Activated CD4-positive, alpha-beta memory T cell treated with anti-CD3 and anti-CD28 coated beads for 36 hours (primary cell): ENCODE measurements around the gene VWA1. TPM values are rescaled to one million over a fixed set of nuclear protein-coding genes. Genes with fewer than 3 reads are reported as not detected.
A peak's percentile ranks its signal among the peaks of the same experiment; 100 is the strongest.
"Not testable (repeated sequence)": the region's sequence is repeated elsewhere in the genome, so short reads cannot be mapped to it uniquely, and the experiment has no call there.

ENCODE experiments used
- CTCF ChIA-PET: fragments of 350-600 bp; sonication (Branson Sonifier 250); formaldehyde crosslinking; loops from one replicate; lab custom pipeline; 2021; ENCODE audit warnings: antibody characterized with exemption, inconsistent platforms; lab: Charles Lee
- POLR2A ChIA-PET: fragments of 350-600 bp; sonication (Branson Sonifier 250); formaldehyde crosslinking; loops from one replicate; lab custom pipeline; 2021; ENCODE audit warnings: antibody characterized with exemption; lab: Charles Lee
- DNase-seq: peaks from one replicate; pipeline ENCODE4 v3.0.0-alpha.2; 2020
- H3K27ac Mint-ChIP-seq: one replicate; pipeline ENCODE4 v1.8.0; 2021; ENCODE audit warnings: mixed read lengths
- H3K27me3 Mint-ChIP-seq: one replicate; pipeline ENCODE4 v1.8.0; 2021; ENCODE audit warnings: mixed read lengths
- H3K36me3 Mint-ChIP-seq: one replicate; pipeline ENCODE4 v1.8.0; 2021; ENCODE audit warnings: mixed read lengths
- H3K4me1 Mint-ChIP-seq: one replicate; pipeline ENCODE4 v1.8.0; 2021; ENCODE audit warnings: low read depth, mixed read lengths
- H3K4me3 Mint-ChIP-seq: one replicate; pipeline ENCODE4 v1.8.0; 2021; ENCODE audit warnings: mild to moderate bottlenecking, mixed read lengths
- H3K9me3 Mint-ChIP-seq: one replicate; pipeline ENCODE4 v1.8.0; 2021; ENCODE audit warnings: mixed read lengths
- intact Hi-C: fragments of 100-400 bp; cut with micrococcal nuclease; formaldehyde crosslinking; loops from one replicate; pipeline ENCODE4 v1.15.1; 2023
- total RNA-seq, 2 experiments: library from RNA; stranded (reverse); gene quantifications; one replicate each; pipeline ENCODE4 v1.2.3, GENCODE V29; 2021

VWA1 gene
- total RNA-seq, 2 experiments from 2014 or later, result 0.69 to 0.92 TPM

DNA sequence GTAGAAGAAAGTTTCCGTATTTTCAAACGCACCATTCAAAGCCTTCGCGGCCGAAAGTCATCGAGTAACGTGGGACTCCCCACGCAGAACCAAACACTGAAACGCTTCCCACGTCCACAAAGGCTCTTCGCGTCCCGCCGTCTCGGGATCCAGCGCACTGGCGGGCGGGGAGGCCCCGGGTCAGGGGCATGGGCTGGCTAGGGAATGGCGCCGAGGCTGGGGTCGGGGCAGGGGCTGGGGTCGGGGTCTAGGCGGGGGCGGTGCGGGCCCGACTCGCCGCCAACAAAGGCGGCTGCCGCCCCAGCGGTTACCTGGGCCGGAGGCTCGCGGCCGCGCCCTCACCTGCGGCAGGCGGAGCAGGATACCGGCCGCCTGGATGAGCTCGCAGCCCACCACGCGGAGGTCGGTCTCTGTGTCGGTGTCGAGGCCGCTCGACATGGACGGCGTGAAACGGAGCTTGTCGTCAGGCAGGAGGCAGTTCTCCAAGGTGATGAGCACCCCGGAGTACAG is 36.8 kb upstream of the VWA1 start:
- Mint-ChIP-seq H3K27ac (peak overlapping the region; percentile 90), H3K36me3 (peaks cover 67% of the 10 kb centered on the region), H3K4me3 (peak overlapping the region; percentile 89), H3K4me1 (peaks cover 54% of the 10 kb centered on the region), H3K27me3 (no peaks in the 10 kb centered on the region), H3K9me3 (no peaks in the 10 kb centered on the region)
- ChIA-PET CTCF (interaction anchor here (0.6 to 4.2 kb wide), 11 partner anchors 9 to 298 kb away, joined by 3 to 21 read pairs (median 5); partner anchors contain the start of gene AURKAIP1), POLR2A (interaction anchor here (0.8 to 2.6 kb wide), 6 partner anchors 9 to 113 kb away, joined by 3 to 17 read pairs (median 4); partner anchors contain the start of genes ATAD3A, AURKAIP1 and MRPL20)
- DNase-seq, result peak; percentile 17
- intact Hi-C loops, result loop anchor here (1.0 kb wide), 2 partner anchors 9 to 23 kb away; partner anchors contain the start of genes AURKAIP1 and MRPL20

- no peaks in the 10 kb centered on the region for H3K9me3 Mint-ChIP-seq
- peaks cover 64% of the 10 kb centered on the region for H3K36me3 Mint-ChIP-seq
- peak within 1 kb of the TSS; percentile 89 for H3K4me3 Mint-ChIP-seq
- peaks cover 56% of the 10 kb centered on the region for H3K4me1 Mint-ChIP-seq
- ChIA-PET POLR2A (interaction anchor here (0.8 to 2.6 kb wide), 6 partner anchors 8 to 112 kb away, joined by 3 to 17 read pairs (median 4); partner anchors contain the start of genes ATAD3A, AURKAIP1 and MRPL20), CTCF (interaction anchor here (0.6 to 4.2 kb wide), 11 partner anchors 9 to 298 kb away, joined by 3 to 21 read pairs (median 5); partner anchors contain the start of gene AURKAIP1)
- peak; percentile 100 for DNase-seq
- no peaks in the 10 kb centered on the region for H3K27me3 Mint-ChIP-seq
- intact Hi-C loops, result loop anchor here (1.0 kb wide), 2 partner anchors 8 to 24 kb away; partner anchors contain the start of genes AURKAIP1 and MRPL20
- peak within 1 kb of the TSS; percentile 90 for H3K27ac Mint-ChIP-seq
Measured at GRCh38 chr1:1399187-1399871, 36.2 kb upstream of the VWA1 start, which contains the start of gene CCNL2. Gene CCNL2 (minus strand): TSS chr1:1399335. CDS start chr1:1399306, 29 bp downstream.

DNA sequence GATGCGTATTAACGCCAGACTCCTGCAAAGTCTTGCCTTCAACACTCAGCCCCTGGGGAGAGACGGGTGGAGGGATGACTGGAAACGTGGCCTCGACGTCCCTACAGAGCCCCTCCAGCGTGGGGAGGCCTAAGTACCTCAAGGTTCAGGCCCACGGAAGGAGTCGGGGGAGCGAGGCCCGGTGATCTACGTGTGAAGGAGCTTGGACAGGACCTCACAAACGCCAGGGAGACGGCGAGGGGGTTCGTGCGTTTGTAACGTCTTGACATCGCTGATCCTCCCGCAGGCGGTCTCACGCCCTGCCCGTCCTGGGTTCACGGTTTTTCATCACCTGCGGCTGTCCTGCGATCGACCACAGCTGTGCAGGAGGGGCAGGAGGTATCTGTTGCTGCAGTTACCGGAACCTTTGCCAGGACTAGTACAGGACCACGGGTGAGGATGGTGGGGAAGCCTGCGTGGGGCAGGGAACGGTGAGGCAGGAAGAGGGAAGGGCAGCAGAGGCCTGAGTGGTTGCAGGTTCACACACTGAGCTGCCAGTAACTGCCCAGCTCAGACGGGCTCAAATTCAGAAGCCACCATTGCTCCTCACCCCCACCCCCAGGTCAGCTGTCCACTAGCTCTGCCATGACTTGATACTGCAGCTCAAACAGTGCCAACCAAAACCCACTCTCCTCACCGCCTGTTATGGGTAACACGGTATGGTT is 35.5 kb upstream of the VWA1 start:
- Mint-ChIP-seq H3K36me3 (peaks cover 65% of the 10 kb centered on the region), H3K27me3 (no peaks in the 10 kb centered on the region), H3K4me3 (peak overlapping the region; percentile 89), H3K4me1 (peaks cover 56% of the 10 kb centered on the region), H3K9me3 (no peaks in the 10 kb centered on the region), H3K27ac (peak overlapping the region; percentile 83)
- peak; percentile 39 for DNase-seq
- CTCF ChIA-PET, result interaction anchor here (0.8 to 4.2 kb wide), 8 partner anchors 8 to 278 kb away, joined by 3 to 21 read pairs (median 9); partner anchors contain the start of gene AURKAIP1
- POLR2A ChIA-PET, result interaction anchor here (0.6 to 2.6 kb wide), 3 partner anchors 8 to 25 kb away, joined by 3 to 17 read pairs (median 16); partner anchors contain the start of genes AURKAIP1 and MRPL20
- intact Hi-C loops, result loop anchor here (1.0 to 10.0 kb wide), 3 partner anchors 7 to 105 kb away; partner anchors contain the start of genes AURKAIP1 and MRPL20

GRCh38 chr1:1400576-1401456 is 34.7 kb upstream of the VWA1 start:
- Mint-ChIP-seq H3K36me3 (peaks cover 65% of the 10 kb centered on the region), H3K27me3 (no peaks in the 10 kb centered on the region), H3K9me3 (no peaks in the 10 kb centered on the region), H3K27ac (peak overlapping the region; percentile 83), H3K4me1 (peaks cover 59% of the 10 kb centered on the region), H3K4me3 (peak overlapping the region; percentile 89)
- intact Hi-C loops, result loop anchor here (10.0 kb wide), 1 partner anchor 104 kb away; no protein-coding TSS in a partner anchor
- DNase-seq, result no peak
- POLR2A ChIA-PET, result interaction anchor here (0.6 to 2.6 kb wide), 2 partner anchors 13 to 26 kb away, joined by 3 to 16 read pairs; partner anchors contain the start of gene AURKAIP1
- CTCF ChIA-PET, result interaction anchor here (0.8 to 4.2 kb wide), 5 partner anchors 26 to 104 kb away, joined by 3 to 21 read pairs (median 20); partner anchors contain the start of gene AURKAIP1

DNA sequence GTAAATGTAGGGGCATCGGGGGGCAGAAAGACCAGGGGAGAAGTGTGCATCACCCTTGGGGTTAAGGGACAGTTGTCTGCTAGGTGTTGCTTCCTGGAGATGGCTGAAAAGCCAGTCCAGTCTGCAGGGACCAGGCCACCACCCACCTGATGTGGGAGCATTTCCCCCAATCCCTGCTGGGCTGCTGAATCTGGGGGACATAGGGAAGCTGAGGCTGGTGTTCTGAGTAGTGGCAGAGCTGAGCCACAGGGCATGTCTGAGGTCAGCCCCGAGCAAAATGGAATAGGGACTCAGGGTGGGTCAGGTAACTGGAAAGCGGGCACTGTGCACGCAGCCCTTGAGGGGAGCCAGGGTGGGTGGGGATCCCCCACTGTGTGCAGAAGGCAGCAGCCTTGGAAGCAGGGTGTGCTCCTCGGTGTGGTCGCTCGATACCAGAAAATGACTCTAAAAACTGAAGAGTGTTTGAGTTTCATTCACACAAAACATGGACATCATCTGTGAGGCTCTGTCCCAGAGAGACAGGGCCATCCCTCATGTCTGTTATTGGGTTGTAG is 34.0 kb upstream of the VWA1 start:
- Mint-ChIP-seq H3K27ac (peak overlapping the region; percentile 78), H3K4me1 (peaks cover 66% of the 10 kb centered on the region), H3K27me3 (no peaks in the 10 kb centered on the region), H3K36me3 (peaks cover 72% of the 10 kb centered on the region), H3K4me3 (peak overlapping the region; percentile 89), H3K9me3 (no peaks in the 10 kb centered on the region)
- no peak for DNase-seq
- intact Hi-C loops, result loop anchor here (10.0 kb wide), 1 partner anchor 103 kb away; no protein-coding TSS in a partner anchor
- ChIA-PET POLR2A (no interaction called here), CTCF (interaction anchor here (1.2 kb wide), 1 partner anchor 11 kb away, joined by 4 read pairs; no protein-coding TSS in a partner anchor)

- POLR2A ChIA-PET, result no interaction called here
- H3K27me3 Mint-ChIP-seq, result no peaks in the 10 kb centered on the region
- peaks cover 65% of the 10 kb centered on the region for H3K4me1 Mint-ChIP-seq
- peak; percentile 61 for DNase-seq
- H3K36me3 Mint-ChIP-seq, result peaks cover 73% of the 10 kb centered on the region
- CTCF ChIA-PET, result interaction anchor here (0.7 to 1.2 kb wide), 4 partner anchors 11 to 214 kb away, joined by 3 to 5 read pairs (median 4); no protein-coding TSS in a partner anchor
- H3K27ac Mint-ChIP-seq, result peak overlapping the region; percentile 78
- intact Hi-C loops, result loop anchor here (10.0 kb wide), 1 partner anchor 103 kb away; no protein-coding TSS in a partner anchor
- no peak overlapping the region for H3K4me3 Mint-ChIP-seq
- H3K9me3 Mint-ChIP-seq, result no peaks in the 10 kb centered on the region
Measured at GRCh38 chr1:1402072-1402900, 33.2 kb upstream of the VWA1 start.

DNA sequence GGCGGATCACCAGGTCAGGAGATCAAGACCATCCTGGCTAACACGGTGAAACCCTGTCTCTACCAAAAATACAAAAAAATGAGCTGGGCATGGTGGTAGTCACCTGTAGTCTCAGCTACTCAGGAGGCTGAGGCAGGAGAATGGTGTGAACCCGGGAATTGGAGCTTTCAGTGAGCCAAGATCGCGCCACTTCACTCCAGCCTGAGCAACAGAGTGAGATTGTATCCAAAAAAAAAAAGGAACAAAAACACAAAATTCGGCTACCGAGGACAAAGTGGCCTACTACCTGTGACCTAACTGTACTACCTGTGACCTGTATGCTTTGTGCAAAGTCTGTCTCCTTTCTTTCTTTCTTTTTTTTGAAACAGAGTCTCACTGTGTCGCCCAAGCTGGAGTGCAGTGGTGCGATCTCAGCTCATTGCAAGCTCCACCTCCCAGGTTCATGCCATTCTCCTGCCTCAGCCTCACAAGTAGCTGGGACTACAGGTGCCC is 32.5 kb upstream of the VWA1 start:
- intact Hi-C loops, result loop anchor here (10.0 kb wide), 1 partner anchor 102 kb away; no protein-coding TSS in a partner anchor

DNA sequence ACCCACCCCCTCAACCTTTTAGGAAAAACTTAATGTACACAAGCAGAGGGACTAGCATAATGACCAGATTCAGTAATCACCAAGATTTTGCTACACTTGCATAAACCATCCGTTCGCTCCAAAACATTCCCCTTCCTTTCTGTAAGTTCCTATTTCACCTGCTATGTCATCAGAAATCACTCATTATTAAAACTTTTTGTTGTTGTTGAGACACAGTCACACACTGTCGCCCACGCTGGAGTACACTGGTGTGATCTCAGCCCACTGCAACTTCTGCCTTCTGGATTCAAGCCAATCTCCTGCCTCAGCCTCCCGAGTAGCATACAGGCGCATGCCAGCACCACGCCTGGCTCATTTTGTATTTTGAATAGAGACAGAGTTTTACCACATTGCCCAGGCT is 31.8 kb upstream of the VWA1 start:
- H3K9me3 Mint-ChIP-seq, result no peaks in the 10 kb centered on the region
- intact Hi-C loops, result loop anchor here (10.0 kb wide), 1 partner anchor 101 kb away; no protein-coding TSS in a partner anchor
- peak overlapping the region; percentile 58 for H3K27ac Mint-ChIP-seq
- no peaks in the 10 kb centered on the region for H3K27me3 Mint-ChIP-seq
- H3K36me3 Mint-ChIP-seq, result peaks cover 62% of the 10 kb centered on the region
- H3K4me3 Mint-ChIP-seq, result no peak overlapping the region
- no peak for DNase-seq
- POLR2A ChIA-PET, result no interaction called here
- CTCF ChIA-PET, result no interaction called here
- H3K4me1 Mint-ChIP-seq, result peaks cover 59% of the 10 kb centered on the region

More for the DNA sequence above, 32.5 kb upstream of the VWA1 start:
- H3K4me3 Mint-ChIP-seq, H3K27me3 Mint-ChIP-seq, DNase-seq, POLR2A ChIA-PET, H3K9me3 Mint-ChIP-seq: not testable (repeated sequence)
- Mint-ChIP-seq H3K27ac (peak overlapping the region; percentile 58), H3K36me3 (peaks cover 68% of the 10 kb centered on the region), H3K4me1 (peaks cover 58% of the 10 kb centered on the region)
- CTCF ChIA-PET, result interaction anchor here (0.7 to 1.2 kb wide), 3 partner anchors 12 to 213 kb away, joined by 4 to 5 read pairs (median 5); no protein-coding TSS in a partner anchor

- peak overlapping the region; percentile 93 for H3K4me3 Mint-ChIP-seq
- no peaks in the 10 kb centered on the region for H3K9me3 Mint-ChIP-seq
- DNase-seq, result no peak
- H3K4me1 Mint-ChIP-seq, result peaks cover 52% of the 10 kb centered on the region
- no peaks in the 10 kb centered on the region for H3K27me3 Mint-ChIP-seq
- intact Hi-C loops, result loop anchor here (2.0 to 10.0 kb wide), 2 partner anchors 31 to 99 kb away; partner anchors contain the start of gene AURKAIP1
- ChIA-PET POLR2A (interaction anchor here (0.6 to 1.6 kb wide), 3 partner anchors 9 to 133 kb away, joined by 3 to 6 read pairs (median 3); partner anchors contain the start of gene UBE2J2), CTCF (interaction anchor here (1.6 kb wide), 1 partner anchor 31 kb away, joined by 5 read pairs; the partner anchor contains the start of gene AURKAIP1)
- peaks cover 50% of the 10 kb centered on the region for H3K36me3 Mint-ChIP-seq
- peak overlapping the region; percentile 87 for H3K27ac Mint-ChIP-seq
Measured at GRCh38 chr1:1406101-1406820, 29.2 kb upstream of the VWA1 start.
